HepG2 (cell line): ENCODE measurements around the gene ATP2B3.

ENCODE experiments used
- HDAC6 ChIP-seq: fragments of 200-600 bp; sonication (generic); IDR thresholded peaks from 2 replicates; pipeline ENCODE4 v1.7.0; 2017; ENCODE audit warnings: mild to moderate bottlenecking, antibody characterized with exemption, low read length, low read depth
- MXD4 ChIP-seq: IDR thresholded peaks from 2 replicates; pipeline ENCODE4 v1.6.1; 2016; ENCODE audit warnings: mild to moderate bottlenecking, missing biosample characterization, missing genetic modification reagents
- POLR2A ChIP-seq, 2 experiments: IDR thresholded peaks; 2 replicates each; pipeline ENCODE4 v1.6.1; 2011; ENCODE audit warnings: low read depth in 2 of 2, low read length in 2 of 2, mild to moderate bottlenecking in 1 of 2, moderate library complexity in 1 of 2; ENCODE audit not compliant: insufficient read depth in 1 of 2
- SCMH1 ChIP-seq: sonication (generic); formaldehyde crosslinking; IDR thresholded peaks from 2 replicates; pipeline ENCODE4 v1.9.0; 2021; ENCODE audit warnings: missing genetic modification reagents, mild to moderate bottlenecking, borderline replicate concordance
- SMC3 ChIP-seq: IDR thresholded peaks from 2 replicates; pipeline ENCODE4 v1.6.1; 2011; ENCODE audit warnings: low read length, improper control_type of control experiment
- TAF1 ChIP-seq: sonication (generic); formaldehyde crosslinking; IDR thresholded peaks from 2 replicates; pipeline ENCODE4 v1.4.0; 2020; ENCODE audit warnings: missing genetic modification reagents
- ZNF747 ChIP-seq: sonication (generic); formaldehyde crosslinking; IDR thresholded peaks from 2 replicates; pipeline ENCODE4 v1.8.1; 2023; ENCODE audit warnings: missing genetic modification reagents, mild to moderate bottlenecking, borderline replicate concordance
- TF ChIP-seq, protein P1 (sequence below): sonication (generic); formaldehyde crosslinking; IDR thresholded peaks from 2 replicates; pipeline ENCODE4 v1.4.0; 2020; ENCODE audit warnings: missing genetic modification reagents, borderline replicate concordance

DNA sequence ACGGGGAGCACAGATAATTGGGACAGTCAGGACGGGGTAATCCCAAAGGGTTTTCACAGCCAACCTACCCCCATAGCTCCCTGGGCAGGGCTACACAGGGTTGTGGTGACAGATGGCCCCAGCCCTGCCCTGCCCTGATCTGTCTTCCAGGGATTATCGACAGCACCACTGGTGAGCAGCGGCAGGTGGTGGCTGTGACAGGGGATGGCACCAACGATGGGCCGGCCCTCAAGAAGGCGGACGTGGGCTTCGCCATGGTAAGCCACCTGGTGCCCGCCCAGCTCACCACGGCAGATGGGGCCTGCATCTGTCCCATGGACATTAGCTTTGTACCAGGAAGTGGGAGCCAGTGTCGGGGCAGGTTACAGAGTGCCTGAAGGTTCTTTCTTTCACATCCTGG lies 39.3 kb downstream of the ATP2B3 start:
- TF ChIP-seq SCMH1, result no peak
- no peak for TF ChIP-seq ZNF747 (CRISPR knock-in tag)
- TF ChIP-seq MXD4, result no peak
- no peak for TF ChIP-seq POLR2A (IDR thresholded peaks at IDR 0.05; ENCODE audit: insufficient read depth in 1 of 2, low read depth in 2 of 2, low read length in 2 of 2)
- no peak for TF ChIP-seq HDAC6
- TF ChIP-seq SMC3, result no peak
- TF ChIP-seq, protein P1, sequence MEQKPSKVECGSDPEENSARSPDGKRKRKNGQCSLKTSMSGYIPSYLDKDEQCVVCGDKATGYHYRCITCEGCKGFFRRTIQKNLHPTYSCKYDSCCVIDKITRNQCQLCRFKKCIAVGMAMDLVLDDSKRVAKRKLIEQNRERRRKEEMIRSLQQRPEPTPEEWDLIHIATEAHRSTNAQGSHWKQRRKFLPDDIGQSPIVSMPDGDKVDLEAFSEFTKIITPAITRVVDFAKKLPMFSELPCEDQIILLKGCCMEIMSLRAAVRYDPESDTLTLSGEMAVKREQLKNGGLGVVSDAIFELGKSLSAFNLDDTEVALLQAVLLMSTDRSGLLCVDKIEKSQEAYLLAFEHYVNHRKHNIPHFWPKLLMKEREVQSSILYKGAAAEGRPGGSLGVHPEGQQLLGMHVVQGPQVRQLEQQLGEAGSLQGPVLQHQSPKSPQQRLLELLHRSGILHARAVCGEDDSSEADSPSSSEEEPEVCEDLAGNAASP, result no peak
- TF ChIP-seq TAF1 (CRISPR knock-in tag), result no peak
